HG03378 (cell line): Measurements from ENCODE around the gene TMEM51.

ENCODE experiments used
- ATAC-seq: cut with Tn5 transposase; IDR thresholded peaks from one replicate; pipeline ENCODE4 v1.9.1; 2021; ENCODE audit warnings: mild to moderate bottlenecking, moderate library complexity; ENCODE audit not compliant: unreplicated experiment

TMEM51 gene

GRCh38 chr1:15191770-15192169 lies 38.2 kb downstream of the TMEM51 start:
- no peak for ATAC-seq

GRCh38 chr1:15192916-15193550 lies 39.5 kb downstream of the TMEM51 start:
- no peak for ATAC-seq

- no peak for ATAC-seq
Observed at GRCh38 chr1:15195420-15196052, 42.0 kb downstream of the TMEM51 start.

GRCh38 chr1:15196069-15196468 lies 42.5 kb downstream of the TMEM51 start:
- no peak for ATAC-seq

- no peak for ATAC-seq
Observed at GRCh38 chr1:15196807-15197530, 43.4 kb downstream of the TMEM51 start.

GRCh38 chr1:15197591-15198447 lies 44.3 kb downstream of the TMEM51 start:
- ATAC-seq, result no peak

- no peak for ATAC-seq
Observed at GRCh38 chr1:15198684-15199083, 45.1 kb downstream of the TMEM51 start.

- ATAC-seq, result no peak
Observed at GRCh38 chr1:15201221-15201620, 47.7 kb downstream of the TMEM51 start.

- no peak for ATAC-seq
Observed at GRCh38 chr1:15201849-15202551, 48.5 kb downstream of the TMEM51 start.

GRCh38 chr1:15204931-15205330 lies 51.4 kb downstream of the TMEM51 start:
- no peak for ATAC-seq

- no peak for ATAC-seq
Observed at GRCh38 chr1:15205586-15206346, 52.2 kb downstream of the TMEM51 start.

- ATAC-seq, result no peak
Observed at GRCh38 chr1:15206418-15207030, 53.0 kb downstream of the TMEM51 start.

GRCh38 chr1:15207031-15207828 lies 53.7 kb downstream of the TMEM51 start:
- ATAC-seq, result no peak

- no peak for ATAC-seq
Observed at GRCh38 chr1:15207829-15208429, 54.4 kb downstream of the TMEM51 start.

GRCh38 chr1:15210651-15211375 lies 57.3 kb downstream of the TMEM51 start:
- ATAC-seq, result no peak

GRCh38 chr1:15211424-15211823 lies 57.9 kb downstream of the TMEM51 start:
- ATAC-seq, result no peak

GRCh38 chr1:15212216-15212953 lies 58.8 kb downstream of the TMEM51 start:
- no peak for ATAC-seq
